Measurements from ENCODE around the gene ITGBL1.

Gene ITGBL1

GRCh38 chr13:101455863-101456262 lies 3.4 kb downstream of the ITGBL1 start:
- H3K36me3 ChIP-seq (ENCODE audit: insufficient read depth, low read depth, low read length): no peaks in the 10 kb centered on the region
- no peaks in the 10 kb centered on the region for H3K9me3 ChIP-seq (ENCODE audit: insufficient read depth, low read depth, low read length)
- peaks cover 2% of the 10 kb centered on the region for H3K4me1 ChIP-seq (ENCODE audit: insufficient read depth, low read length)
- H3K27me3 ChIP-seq (ENCODE audit: insufficient read depth, low read length): no peaks in the 10 kb centered on the region
- no peak overlapping the region for H3K4me3 ChIP-seq (ENCODE audit: low read length)
- no peak overlapping the region for H3K27ac ChIP-seq (ENCODE audit: low read length)
- H3K9ac ChIP-seq (ENCODE audit: low read depth, low read length): no peak overlapping the region

- no peaks in the 10 kb centered on the region for H3K9me3 ChIP-seq (ENCODE audit: insufficient read depth, low read depth, low read length)
- H3K4me3 ChIP-seq (ENCODE audit: low read length): no peak overlapping the region
- no peaks in the 10 kb centered on the region; the same call in 1 of the 2 replicates for H3K4me1 ChIP-seq (ENCODE audit: insufficient read depth, low read length)
- no peaks in the 10 kb centered on the region for H3K27me3 ChIP-seq (ENCODE audit: insufficient read depth, low read length)
- H3K36me3 ChIP-seq (ENCODE audit: insufficient read depth, low read depth, low read length): no peaks in the 10 kb centered on the region
- no peak overlapping the region for H3K9ac ChIP-seq (ENCODE audit: low read depth, low read length)
- no peak overlapping the region for H3K27ac ChIP-seq (ENCODE audit: low read length)
Measured at GRCh38 chr13:101457176-101457575, 4.7 kb downstream of the ITGBL1 start.

GRCh38 chr13:101465877-101466276 lies 13.4 kb downstream of the ITGBL1 start:
- H3K9ac ChIP-seq (ENCODE audit: low read depth, low read length): no peak overlapping the region
- H3K4me1 ChIP-seq (ENCODE audit: insufficient read depth, low read length): no peaks in the 10 kb centered on the region
- no peak overlapping the region for H3K4me3 ChIP-seq (ENCODE audit: low read length)
- H3K27ac ChIP-seq (ENCODE audit: low read length): no peak overlapping the region
- H3K36me3 ChIP-seq (ENCODE audit: insufficient read depth, low read depth, low read length): no peaks in the 10 kb centered on the region
- no peaks in the 10 kb centered on the region for H3K9me3 ChIP-seq (ENCODE audit: insufficient read depth, low read depth, low read length)
- no peaks in the 10 kb centered on the region for H3K27me3 ChIP-seq (ENCODE audit: insufficient read depth, low read length)

- Histone ChIP-seq H3K9me3 (ENCODE audit: insufficient read depth, low read depth, low read length) (no peaks in the 10 kb centered on the region), H3K27me3 (ENCODE audit: insufficient read depth, low read length) (no peaks in the 10 kb centered on the region), H3K4me1 (ENCODE audit: insufficient read depth, low read length) (no peaks in the 10 kb centered on the region), H3K9ac (ENCODE audit: low read depth, low read length) (no peak overlapping the region), H3K4me3 (ENCODE audit: low read length) (no peak overlapping the region), H3K36me3 (ENCODE audit: insufficient read depth, low read depth, low read length) (no peaks in the 10 kb centered on the region), H3K27ac (ENCODE audit: low read length) (no peak overlapping the region)
Measured at GRCh38 chr13:101467415-101467814, 14.9 kb downstream of the ITGBL1 start.

GRCh38 chr13:101473458-101473857 lies 21.0 kb downstream of the ITGBL1 start:
- Histone ChIP-seq H3K9me3 (ENCODE audit: insufficient read depth, low read depth, low read length) (no peaks in the 10 kb centered on the region), H3K4me3 (ENCODE audit: low read length) (no peak overlapping the region), H3K4me1 (ENCODE audit: insufficient read depth, low read length) (peaks cover 4% of the 10 kb centered on the region; the same call in 1 of the 2 replicates), H3K9ac (ENCODE audit: low read depth, low read length) (no peak overlapping the region), H3K27ac (ENCODE audit: low read length) (no peak overlapping the region), H3K36me3 (ENCODE audit: insufficient read depth, low read depth, low read length) (no peaks in the 10 kb centered on the region), H3K27me3 (ENCODE audit: insufficient read depth, low read length) (no peaks in the 10 kb centered on the region)

- Histone ChIP-seq H3K27ac (ENCODE audit: low read length) (no peak overlapping the region), H3K4me1 (ENCODE audit: insufficient read depth, low read length) (peaks cover 4% of the 10 kb centered on the region; the same call in 1 of the 2 replicates), H3K9me3 (ENCODE audit: insufficient read depth, low read depth, low read length) (no peaks in the 10 kb centered on the region), H3K27me3 (ENCODE audit: insufficient read depth, low read length) (no peaks in the 10 kb centered on the region), H3K4me3 (ENCODE audit: low read length) (no peak overlapping the region), H3K9ac (ENCODE audit: low read depth, low read length) (no peak overlapping the region), H3K36me3 (ENCODE audit: insufficient read depth, low read depth, low read length) (no peaks in the 10 kb centered on the region)
Measured at GRCh38 chr13:101474419-101474957, 22.0 kb downstream of the ITGBL1 start.

GRCh38 chr13:101475536-101475935 lies 23.1 kb downstream of the ITGBL1 start:
- Histone ChIP-seq H3K27ac (ENCODE audit: low read length) (no peak overlapping the region), H3K4me1 (ENCODE audit: insufficient read depth, low read length) (peaks cover 4% of the 10 kb centered on the region; the same call in 1 of the 2 replicates), H3K36me3 (ENCODE audit: insufficient read depth, low read depth, low read length) (no peaks in the 10 kb centered on the region), H3K4me3 (ENCODE audit: low read length) (no peak overlapping the region), H3K9ac (ENCODE audit: low read depth, low read length) (no peak overlapping the region), H3K27me3 (ENCODE audit: insufficient read depth, low read length) (no peaks in the 10 kb centered on the region), H3K9me3 (ENCODE audit: insufficient read depth, low read depth, low read length) (no peaks in the 10 kb centered on the region)

GRCh38 chr13:101481421-101481820 lies 28.9 kb downstream of the ITGBL1 start:
- Histone ChIP-seq H3K9ac (ENCODE audit: low read depth, low read length) (no peak overlapping the region), H3K27me3 (ENCODE audit: insufficient read depth, low read length) (no peaks in the 10 kb centered on the region), H3K36me3 (ENCODE audit: insufficient read depth, low read depth, low read length) (no peaks in the 10 kb centered on the region), H3K27ac (ENCODE audit: low read length) (no peak overlapping the region), H3K9me3 (ENCODE audit: insufficient read depth, low read depth, low read length) (no peaks in the 10 kb centered on the region), H3K4me1 (ENCODE audit: insufficient read depth, low read length) (no peaks in the 10 kb centered on the region), H3K4me3 (ENCODE audit: low read length) (no peak overlapping the region)

- H3K27me3 ChIP-seq (ENCODE audit: insufficient read depth, low read length): no peaks in the 10 kb centered on the region
- no peaks in the 10 kb centered on the region for H3K4me1 ChIP-seq (ENCODE audit: insufficient read depth, low read length)
- H3K27ac ChIP-seq (ENCODE audit: low read length): no peak overlapping the region
- H3K36me3 ChIP-seq (ENCODE audit: insufficient read depth, low read depth, low read length): no peaks in the 10 kb centered on the region
- no peak overlapping the region for H3K4me3 ChIP-seq (ENCODE audit: low read length)
- H3K9ac ChIP-seq (ENCODE audit: low read depth, low read length): no peak overlapping the region
- H3K9me3 ChIP-seq (ENCODE audit: insufficient read depth, low read depth, low read length): no peaks in the 10 kb centered on the region
Measured at GRCh38 chr13:101486708-101487437, 34.4 kb downstream of the ITGBL1 start.

GRCh38 chr13:101487438-101487830 lies 35.0 kb downstream of the ITGBL1 start:
- no peaks in the 10 kb centered on the region for H3K27me3 ChIP-seq (ENCODE audit: insufficient read depth, low read length)
- no peak overlapping the region for H3K9ac ChIP-seq (ENCODE audit: low read depth, low read length)
- H3K4me1 ChIP-seq (ENCODE audit: insufficient read depth, low read length): no peaks in the 10 kb centered on the region
- no peak overlapping the region for H3K4me3 ChIP-seq (ENCODE audit: low read length)
- no peaks in the 10 kb centered on the region for H3K9me3 ChIP-seq (ENCODE audit: insufficient read depth, low read depth, low read length)
- no peak overlapping the region for H3K27ac ChIP-seq (ENCODE audit: low read length)
- no peaks in the 10 kb centered on the region for H3K36me3 ChIP-seq (ENCODE audit: insufficient read depth, low read depth, low read length)

GRCh38 chr13:101488734-101489133 lies 36.3 kb downstream of the ITGBL1 start:
- H3K27me3 ChIP-seq (ENCODE audit: insufficient read depth, low read length): no peaks in the 10 kb centered on the region
- no peaks in the 10 kb centered on the region for H3K36me3 ChIP-seq (ENCODE audit: insufficient read depth, low read depth, low read length)
- H3K4me1 ChIP-seq (ENCODE audit: insufficient read depth, low read length): no peaks in the 10 kb centered on the region
- no peak overlapping the region for H3K4me3 ChIP-seq (ENCODE audit: low read length)
- no peaks in the 10 kb centered on the region for H3K9me3 ChIP-seq (ENCODE audit: insufficient read depth, low read depth, low read length)
- H3K9ac ChIP-seq (ENCODE audit: low read depth, low read length): no peak overlapping the region
- H3K27ac ChIP-seq (ENCODE audit: low read length): no peak overlapping the region

- Histone ChIP-seq H3K4me1 (ENCODE audit: insufficient read depth, low read length) (no peaks in the 10 kb centered on the region), H3K27ac (ENCODE audit: low read length) (no peak overlapping the region), H3K9me3 (ENCODE audit: insufficient read depth, low read depth, low read length) (no peaks in the 10 kb centered on the region), H3K9ac (ENCODE audit: low read depth, low read length) (no peak overlapping the region), H3K36me3 (ENCODE audit: insufficient read depth, low read depth, low read length) (no peaks in the 10 kb centered on the region), H3K4me3 (ENCODE audit: low read length) (no peak overlapping the region), H3K27me3 (ENCODE audit: insufficient read depth, low read length) (no peaks in the 10 kb centered on the region)
Measured at GRCh38 chr13:101489643-101490405, 37.3 kb downstream of the ITGBL1 start.

Data from iPS-20b (cell line).